Esophagus squamous epithelium (tissue), 4 donors: ENCODE data around the gene ABHD2.

ENCODE experiments used
- CTCF ChIP-seq, 6 experiments: fragments of 450-650 bp in 4 of 6; fragments of 200-600 bp in 2 of 6; sonication (generic) in 2 of 6; IDR thresholded peaks; one replicate each; pipeline ENCODE4 v1.5.1; 2016 to 2019; ENCODE audit warnings: antibody characterized with exemption in 6 of 6, mild to moderate bottlenecking in 4 of 6, moderate library complexity in 4 of 6
- POLR2A ChIP-seq, 4 donors: fragments of 450-650 bp; IDR thresholded peaks; one replicate each; pipeline ENCODE4 v1.6.1; 2017; ENCODE audit warnings: antibody characterized with exemption in 4 of 4, mild to moderate bottlenecking in 4 of 4, moderate library complexity in 3 of 4

DNA sequence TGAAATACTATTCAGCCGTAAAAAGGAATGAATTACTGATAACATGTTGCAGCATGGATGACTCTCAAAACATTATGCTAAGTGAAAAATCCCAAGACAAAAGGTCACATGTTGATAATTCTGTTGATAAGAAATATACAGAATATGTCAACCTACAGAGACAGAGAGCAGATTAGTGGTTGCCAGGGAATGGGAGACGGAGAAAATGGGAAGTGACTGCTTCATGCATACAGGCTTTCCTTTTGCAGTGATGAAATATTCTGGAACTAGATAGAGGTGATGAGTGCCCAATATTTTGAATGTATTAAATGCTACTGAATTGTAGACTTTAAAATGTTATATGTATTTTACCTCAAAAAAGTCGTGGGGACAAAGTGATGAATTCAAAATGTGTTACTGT lies 56.2 kb downstream of the ABHD2 start:
- TF ChIP-seq CTCF (IDR thresholded peaks at IDR 0.05) (no peak), POLR2A (IDR thresholded peaks at IDR 0.05) (no peak)
